HG03439 (cell line): Measurements from ENCODE around the gene NBPF3.
"Not testable (repeated sequence)": the region's sequence is repeated elsewhere in the genome, so short reads cannot be mapped to it uniquely, and the experiment has no call there.

Experiments
- ATAC-seq: cut with Tn5 transposase; IDR thresholded peaks from one replicate; pipeline ENCODE4 v1.9.1; 2021; ENCODE audit warnings: mild to moderate bottlenecking, moderate library complexity; ENCODE audit not compliant: unreplicated experiment

NBPF3 gene

DNA sequence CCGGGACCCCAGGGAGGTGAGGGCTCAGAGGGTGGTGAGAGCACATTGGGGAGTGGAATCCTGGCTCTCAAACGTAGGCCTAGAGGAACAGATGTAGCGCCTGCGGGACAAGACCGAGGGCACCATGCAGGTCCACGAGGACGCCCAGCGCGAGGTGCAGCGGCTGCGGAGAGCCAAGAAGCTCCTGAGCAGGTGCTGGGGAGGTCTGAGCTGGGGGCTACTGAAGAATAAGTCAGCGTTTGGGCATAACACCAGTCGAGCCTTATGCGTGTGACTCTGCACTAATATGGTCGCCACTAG lies 2.6 kb upstream of the NBPF3 start:
- ATAC-seq: no peak

DNA sequence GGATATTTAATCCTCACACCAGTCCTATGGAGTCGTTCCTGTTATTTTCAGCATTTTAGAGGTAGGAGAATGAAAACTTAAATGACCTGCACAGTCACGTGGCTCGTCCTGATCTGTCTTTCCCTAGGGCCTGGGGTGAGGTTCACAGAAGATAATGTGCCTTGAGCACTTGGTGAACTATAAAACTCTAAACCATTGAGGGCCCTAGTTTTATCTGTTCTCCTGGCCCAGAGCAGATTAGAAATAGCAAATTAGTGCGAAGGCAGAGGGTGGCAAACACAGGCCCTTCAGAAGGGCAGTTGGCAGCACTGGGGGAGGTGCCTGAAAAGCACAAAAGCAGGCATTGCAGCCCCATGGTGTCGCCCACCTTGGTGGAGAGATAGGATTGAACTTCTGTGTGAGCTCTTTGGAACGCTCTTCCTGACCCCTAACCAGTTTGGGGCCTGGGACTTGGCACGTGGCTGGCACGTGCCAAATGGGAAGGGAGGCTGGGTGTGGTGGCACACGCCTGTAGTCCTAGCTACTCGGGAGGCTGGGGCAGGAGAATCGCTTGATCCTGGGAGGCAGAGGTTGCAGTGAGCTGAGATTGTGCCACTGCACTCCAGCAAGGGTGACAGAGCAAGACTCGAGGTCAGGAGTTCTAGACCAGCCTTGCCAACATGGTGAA lies 1.2 kb upstream of the NBPF3 start:
- not testable (repeated sequence) for ATAC-seq

DNA sequence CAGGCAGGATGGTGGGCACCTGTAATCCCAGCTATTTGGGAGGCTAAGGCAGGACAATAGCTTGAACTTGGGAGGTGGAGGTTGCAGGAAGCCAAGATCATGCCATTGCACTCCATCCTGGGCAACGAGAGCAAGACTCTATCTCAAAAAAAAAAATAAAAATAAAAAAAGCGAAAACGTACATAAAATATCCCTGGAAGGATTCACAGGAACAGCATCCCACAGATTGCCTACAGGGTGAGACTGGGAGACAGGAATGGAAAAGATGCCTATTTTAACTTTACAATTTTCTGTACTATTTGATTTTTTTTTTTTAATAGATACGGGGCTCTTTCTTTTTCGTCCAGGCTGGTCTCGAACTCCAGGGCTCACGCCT lies 604 bp upstream of the NBPF3 start:
- ATAC-seq: no peak

DNA sequence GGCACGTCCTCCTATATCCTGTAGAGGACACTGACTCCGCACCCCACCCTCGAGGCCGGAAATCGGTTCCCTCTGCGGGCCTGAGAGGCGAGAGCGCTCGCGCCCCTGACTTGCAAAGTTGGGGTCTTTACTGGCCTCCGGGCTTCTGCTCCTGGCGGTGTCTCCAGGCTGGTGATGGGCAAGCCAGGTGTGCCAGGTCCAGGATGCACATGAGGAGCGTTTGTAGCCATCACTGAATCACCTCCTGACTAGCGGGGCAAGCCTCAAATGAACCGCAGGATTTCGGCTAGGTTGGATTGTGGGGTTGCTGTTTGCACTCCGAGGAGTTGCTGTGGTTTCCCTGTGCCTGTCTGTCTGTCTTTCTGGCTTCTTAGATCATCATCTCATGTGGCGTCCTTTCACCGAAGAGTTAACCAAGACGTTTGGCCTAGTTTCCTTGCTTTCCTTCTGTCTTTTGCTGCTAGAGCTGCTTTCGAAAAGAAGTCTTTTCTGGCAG lies 741 bp downstream of the NBPF3 start:
- ATAC-seq: not testable (repeated sequence)

DNA sequence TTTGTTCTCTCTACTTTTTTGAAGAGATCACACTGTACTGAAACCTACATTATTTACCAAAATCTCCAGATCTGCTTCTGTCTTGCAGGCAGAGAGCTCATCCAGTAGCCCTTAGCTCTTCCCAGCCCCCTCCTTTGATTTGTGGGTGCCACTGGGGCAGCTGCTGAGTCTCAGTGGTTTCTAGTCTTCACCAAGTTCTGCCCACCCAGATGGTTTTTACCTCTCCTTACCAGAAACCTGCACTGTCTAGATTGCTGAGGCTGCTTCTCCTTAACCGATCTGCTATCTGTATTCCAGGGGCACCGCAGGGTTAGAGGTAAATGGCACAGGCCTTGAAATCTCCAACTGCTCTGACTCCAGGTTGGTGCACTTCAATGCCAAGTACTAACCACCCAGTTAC lies 6.7 kb downstream of the NBPF3 start:
- not testable (repeated sequence) for ATAC-seq

DNA sequence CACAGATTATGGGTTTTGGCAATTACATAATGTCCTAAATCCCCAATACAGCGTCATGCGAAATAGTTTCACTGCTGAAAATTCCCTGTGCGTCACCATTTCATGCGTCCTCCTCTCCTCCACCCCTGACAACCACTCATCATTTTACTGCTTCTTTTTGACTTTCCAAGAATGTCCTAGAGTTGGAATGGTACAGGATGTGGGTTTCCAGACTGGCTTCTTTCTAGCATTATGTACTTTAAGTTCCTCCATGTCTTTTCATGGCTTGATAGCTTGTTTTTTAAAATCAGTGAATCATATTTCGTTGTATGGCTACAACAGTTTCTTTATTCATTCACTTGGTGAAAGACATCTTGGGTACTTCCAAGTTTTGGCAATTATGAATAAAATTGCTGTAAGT lies 7.4 kb downstream of the NBPF3 start:
- ATAC-seq: no peak

DNA sequence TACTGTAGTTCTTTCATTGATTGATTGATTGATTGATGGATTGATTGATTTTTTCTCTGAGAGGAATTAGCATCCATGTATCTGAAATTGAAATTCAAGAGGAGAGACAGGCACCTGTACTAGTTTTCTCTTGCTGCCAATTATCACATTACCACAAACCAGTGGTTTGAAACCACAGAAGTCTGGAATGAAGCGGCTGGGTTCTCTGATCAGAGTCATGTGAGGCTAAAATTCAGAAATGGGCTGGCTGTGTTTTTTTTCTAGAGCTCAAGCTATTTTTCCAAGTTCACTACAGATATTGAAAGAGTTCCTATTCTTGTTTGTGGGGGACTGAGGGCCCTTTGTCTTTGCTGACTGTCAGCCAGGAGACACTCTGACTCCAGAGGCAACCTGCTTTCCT lies 10.0 kb downstream of the NBPF3 start:
- no peak for ATAC-seq

DNA sequence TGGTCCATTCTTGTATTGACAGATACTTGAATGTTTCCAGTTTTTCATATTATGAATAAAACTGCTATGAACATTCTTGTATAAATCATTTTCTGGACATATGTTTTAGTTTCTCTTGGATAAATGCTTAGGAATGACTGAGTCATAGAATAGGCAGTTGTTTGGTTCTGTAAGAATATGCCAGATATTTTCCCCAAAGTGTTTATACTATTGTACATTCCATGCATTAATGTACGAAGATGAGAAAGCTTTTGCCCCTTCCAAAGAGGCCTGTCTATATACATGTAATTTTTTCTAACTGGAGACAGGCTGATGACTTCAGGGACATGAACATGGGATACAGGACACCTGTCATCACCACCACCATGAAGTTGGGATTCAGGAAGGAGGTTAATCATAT lies 11.3 kb downstream of the NBPF3 start:
- no peak for ATAC-seq

DNA sequence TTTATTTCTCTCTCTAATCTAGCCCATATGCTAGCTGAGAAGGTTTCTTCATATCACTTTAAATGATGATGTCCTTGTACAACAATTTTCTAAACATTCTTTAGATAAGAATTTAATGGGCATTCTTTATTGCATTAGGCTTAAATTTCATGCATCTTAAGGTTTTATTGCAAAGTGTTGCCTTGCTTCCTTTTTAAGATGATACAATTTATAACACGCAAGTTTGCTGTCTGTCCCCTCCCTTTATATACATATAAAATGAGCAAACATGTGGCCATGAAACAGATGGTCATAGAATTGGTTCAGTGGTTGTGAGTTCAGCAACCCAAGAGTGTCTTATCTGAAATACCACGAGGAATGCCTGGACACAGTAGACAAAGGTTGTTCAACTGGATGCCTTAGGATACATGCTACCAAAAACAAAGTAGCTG lies 12.1 kb downstream of the NBPF3 start:
- ATAC-seq: no peak

DNA sequence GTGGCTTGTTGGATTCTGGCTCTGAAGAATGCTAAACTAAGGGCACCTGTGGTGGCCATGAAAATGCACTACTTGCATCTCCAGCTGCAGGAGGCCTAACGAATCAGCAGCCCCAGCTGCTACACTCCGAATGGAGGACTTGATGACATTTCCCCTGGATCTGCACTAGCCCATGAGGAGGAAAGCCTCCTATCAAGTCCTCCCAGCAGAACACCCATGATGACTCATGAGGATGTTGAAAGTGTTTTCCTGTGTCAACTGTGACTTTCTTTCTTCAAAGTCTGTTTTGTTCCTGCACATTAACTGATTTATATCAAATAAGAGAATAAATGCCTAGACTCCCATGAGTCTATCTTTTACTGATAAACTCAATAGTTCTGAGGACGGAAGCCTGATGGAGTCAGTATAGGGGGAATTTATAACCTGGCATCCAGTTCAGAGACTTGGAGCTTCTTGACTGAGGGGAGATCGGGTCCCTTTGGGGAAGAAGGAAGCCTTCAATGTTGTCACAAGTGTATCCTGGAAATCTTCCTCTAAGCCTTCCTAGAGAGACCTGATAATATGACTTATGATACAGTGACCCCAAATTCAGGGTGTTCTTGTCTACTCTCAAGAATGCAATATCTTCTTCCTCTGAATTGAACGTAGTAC lies 14.2 kb downstream of the NBPF3 start:
- ATAC-seq: not testable (repeated sequence)

DNA sequence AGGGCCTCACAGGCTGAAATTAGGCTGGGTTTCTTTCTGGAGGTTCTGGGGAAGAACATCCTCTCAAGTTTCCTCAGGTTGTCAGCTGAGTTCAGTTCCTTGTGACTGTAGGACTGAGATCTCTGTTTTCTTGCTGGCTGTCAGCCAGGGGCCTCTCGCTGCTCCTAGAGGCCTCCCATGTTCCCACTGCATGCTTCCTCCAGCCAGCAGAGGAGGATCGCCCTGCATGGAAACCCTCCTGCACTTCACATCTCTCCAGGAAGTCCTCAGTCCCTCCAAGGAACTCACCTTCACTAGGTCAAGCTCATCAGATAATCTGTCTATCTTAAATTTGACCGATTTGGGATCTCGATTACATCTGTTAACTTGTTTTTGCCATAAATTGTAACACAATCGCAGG lies 15.0 kb downstream of the NBPF3 start:
- ATAC-seq: not testable (repeated sequence)

DNA sequence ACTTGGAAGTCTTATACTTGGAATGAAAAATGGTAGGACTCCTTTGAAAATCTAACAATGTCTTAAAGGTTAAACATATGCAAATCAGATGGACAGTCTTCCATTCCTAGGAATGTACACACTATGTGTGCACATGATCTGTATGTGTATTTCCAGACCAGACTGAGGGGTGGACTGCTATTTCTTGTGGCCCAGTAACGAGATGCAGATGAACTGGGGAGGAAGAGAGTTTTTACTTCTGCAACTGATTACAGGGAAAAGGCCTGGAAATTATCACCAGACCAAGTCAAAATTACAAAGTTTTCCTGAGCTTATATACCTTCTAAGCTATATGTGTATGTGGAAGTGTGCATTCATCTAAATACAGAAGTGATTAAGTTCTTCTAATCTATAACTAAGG lies 17.7 kb downstream of the NBPF3 start:
- no peak for ATAC-seq

DNA sequence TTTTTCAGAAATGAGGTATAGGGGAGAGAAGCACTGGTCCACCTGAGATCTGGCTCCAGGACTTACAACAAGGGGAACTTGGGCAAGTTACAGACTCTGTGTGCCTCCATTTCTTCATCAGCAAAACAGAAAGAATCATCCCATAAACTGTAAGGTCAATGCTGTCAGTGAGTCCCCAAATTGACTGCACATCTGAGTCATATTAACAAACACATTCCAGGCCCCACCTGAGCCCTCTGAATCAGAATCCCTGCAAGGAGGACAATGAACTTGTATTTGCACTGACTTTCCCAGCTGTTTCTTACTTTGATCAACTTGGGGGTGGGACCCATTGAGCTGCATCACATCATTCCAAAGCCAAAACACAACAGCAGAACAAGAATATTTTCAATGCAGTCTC lies 25.2 kb downstream of the NBPF3 start:
- not testable (repeated sequence) for ATAC-seq

DNA sequence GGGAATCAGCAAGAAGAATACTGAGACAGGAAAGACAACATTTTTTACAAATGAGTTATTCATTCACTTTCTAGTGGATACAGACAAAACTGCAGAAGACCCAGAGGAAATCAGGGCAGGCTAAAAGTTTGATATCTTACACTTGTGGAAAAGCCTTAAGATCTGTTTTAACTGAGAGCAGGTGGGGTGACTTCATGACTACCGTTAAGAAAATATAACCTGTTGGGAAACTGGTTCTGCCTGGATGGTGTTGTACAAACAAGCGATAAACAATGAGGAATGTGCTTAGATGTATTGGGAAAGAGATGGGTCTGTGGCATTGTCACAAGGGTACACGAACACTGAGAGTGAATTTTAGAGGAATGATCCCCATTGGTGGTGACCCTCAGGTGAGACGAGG lies 28.0 kb downstream of the NBPF3 start:
- not testable (repeated sequence) for ATAC-seq

DNA sequence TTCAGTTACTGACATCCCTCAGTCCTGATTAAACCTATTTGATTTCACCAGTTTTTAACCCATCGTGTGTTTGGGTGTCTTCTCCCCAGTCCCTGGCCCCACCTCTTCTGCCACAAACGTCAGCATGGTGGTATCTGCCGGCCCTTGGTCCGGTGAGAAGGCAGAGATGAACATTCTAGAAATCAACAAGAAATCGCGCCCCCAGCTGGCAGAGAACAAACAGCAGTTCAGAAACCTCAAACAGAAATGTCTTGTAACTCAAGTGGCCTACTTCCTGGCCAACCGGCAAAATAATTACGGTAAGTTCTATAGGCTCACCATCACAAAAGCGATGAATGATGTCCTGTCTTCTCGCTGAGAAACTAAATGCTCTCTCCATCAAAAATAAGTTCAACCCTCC lies 28.7 kb downstream of the NBPF3 start:
- no peak for ATAC-seq

DNA sequence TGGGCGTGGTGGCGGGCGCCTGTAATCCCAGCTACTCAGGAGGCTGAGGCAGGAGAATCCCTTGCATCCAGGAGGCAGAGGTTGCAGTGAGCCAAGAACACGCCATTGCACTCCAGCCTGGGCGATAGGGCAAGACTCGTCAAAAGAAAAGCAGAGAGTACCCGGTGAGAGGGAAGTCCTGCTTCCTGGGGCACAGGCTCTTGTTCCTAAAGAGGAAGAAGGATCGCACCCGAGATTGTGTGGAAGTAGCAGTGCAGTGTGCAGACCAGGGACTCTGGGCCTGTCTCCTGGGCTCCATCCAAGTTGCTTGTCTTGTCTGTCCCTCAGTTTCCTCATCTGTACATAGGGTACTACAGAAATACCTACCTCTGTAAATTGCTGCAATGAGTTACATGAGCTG lies 29.6 kb downstream of the NBPF3 start:
- ATAC-seq: no peak

DNA sequence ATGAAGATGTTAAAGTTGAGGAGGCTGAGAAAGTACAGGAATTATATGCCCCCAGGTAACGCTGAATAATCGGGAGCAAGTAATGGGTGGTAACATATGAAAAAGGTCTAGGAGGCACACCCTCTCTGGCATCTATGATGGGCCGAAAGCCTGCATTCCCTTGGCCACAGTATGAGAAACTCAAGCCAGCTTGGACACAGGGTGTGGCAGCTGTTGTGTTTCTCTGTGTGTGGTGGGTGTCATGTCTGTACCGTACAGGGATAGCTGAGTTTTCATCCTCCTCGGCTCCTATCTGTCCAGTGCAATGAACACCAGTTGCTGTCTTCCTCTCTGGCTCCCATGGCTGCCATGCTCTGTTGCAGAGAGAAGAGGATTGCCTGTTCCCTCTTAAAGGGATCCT lies 32.9 kb downstream of the NBPF3 start:
- ATAC-seq: no peak

DNA sequence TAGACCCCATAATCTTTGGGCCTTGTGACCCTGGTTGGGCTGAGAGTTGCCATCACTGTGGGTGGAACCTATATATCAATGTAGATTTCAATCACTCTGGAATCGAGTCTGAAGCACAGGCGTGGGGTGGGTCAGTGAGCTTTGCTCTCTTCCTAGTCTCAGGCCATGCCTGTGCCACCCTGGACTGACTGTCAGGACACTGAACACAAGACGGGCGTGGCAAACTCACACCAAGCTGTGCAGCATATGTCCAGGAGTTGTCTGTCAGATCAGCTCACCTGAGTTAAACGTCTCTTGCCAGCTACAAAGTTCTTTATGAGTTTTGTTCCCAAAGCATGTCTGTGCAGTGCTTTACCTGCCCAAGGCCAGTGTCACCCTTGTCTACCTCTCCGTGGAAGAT lies 38.4 kb downstream of the NBPF3 start:
- no peak for ATAC-seq

DNA sequence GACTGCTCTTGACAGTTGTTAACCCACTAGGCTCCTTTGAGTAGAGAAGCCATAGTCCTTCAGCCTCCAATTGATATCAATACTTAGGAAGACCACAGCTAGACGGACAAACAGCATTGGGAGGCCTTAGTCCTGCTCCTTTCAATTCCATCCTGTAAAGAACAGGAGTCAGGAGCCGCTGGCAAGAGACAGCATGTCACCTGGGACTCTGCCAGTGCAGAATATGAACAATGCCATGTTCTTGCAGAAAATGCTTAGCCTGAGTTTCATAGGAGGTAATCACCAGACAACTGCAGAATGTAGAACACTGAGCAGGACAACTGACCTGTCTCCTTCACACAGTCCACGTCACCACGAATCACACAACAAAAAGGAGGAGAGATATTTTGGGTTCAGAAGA lies 43.9 kb downstream of the NBPF3 start:
- ATAC-seq: not testable (repeated sequence)

DNA sequence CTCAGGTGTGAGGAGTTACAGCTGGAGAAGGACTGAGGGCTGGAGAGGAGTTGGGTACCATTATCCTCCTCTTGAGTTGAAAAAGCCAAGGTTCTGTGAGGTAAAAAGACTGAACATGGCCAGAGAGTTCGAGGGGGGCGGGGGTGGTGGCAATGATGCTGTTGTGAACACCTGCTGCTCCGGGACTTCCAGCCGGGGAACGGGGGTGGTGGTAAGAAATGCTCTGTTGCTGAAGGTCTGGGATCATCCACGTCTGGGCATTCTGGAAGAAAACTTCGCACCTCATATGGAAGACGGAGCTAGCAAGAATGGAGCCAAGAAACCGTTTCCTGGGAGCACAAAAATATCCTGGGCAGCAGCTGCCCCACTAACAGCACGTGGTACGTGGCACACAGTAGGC lies 49.2 kb downstream of the NBPF3 start:
- ATAC-seq: no peak

DNA sequence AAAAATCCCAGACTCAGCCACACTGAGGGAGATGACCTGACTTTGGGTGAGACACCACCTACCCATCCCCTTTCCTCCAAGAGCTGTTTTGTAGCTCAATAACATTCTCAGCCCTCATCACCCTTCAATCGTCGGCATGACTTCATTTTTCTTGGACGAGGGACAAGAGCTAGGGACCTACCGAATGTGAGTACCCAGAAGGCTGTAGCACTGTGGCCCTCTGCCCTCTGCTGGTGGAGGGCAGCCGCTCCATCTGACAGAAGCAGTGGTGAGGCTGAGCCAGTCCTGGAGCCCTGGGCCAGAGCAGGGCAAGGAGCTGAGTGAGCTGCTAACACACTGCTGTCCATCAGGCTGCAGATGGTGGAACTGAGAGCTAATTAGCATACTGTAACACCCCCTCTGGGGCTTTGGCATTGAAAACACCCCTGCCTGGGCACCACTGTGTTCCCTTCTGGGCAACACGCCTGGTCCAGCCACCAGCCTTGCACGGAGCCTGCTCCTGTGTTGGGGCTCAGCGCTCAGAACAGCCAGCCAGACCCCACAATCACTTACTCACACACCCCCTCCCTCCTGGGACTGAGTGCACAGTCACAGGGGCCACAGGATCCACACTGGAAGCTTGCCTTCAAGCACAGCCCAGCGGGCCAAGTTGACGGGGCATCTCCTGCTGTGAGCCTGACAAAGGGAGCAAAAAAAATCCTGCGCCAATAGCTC lies 51.0 kb downstream of the NBPF3 start:
- ATAC-seq: no peak
